ENCODE results near the gene TCP10L.
"Not testable (repeated sequence)": the region's sequence is repeated elsewhere in the genome, so short reads cannot be mapped to it uniquely, and the experiment has no call there.

The TCP10L gene

DNA sequence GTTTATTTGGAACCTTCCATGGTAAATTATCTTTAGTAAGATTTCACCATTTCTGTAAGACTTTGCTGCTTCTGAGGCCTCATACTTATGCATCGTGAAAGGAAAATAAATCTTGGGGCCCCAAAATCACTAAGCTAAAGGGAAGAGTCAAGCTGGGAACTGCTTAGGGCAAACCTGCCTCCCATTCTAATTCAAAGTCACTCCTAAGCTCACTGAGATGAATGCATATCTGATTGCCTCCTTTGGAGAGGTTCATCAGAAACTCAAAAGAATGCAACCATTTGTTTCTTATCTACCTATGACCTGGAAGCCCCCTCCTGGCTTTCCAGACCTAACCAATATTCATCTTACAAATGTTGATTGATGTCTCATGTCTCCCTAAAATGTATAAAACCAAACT lies 23.8 kb downstream of the TCP10L start:
- H3K36me3 ChIP-seq (ENCODE audit: insufficient read depth, low read length); H3K27me3 ChIP-seq (ENCODE audit: insufficient read depth, low read length); H3K4me1 ChIP-seq (ENCODE audit: insufficient read depth, low read length); H3K4me3 ChIP-seq (ENCODE audit: low read length); H2AFZ ChIP-seq (ENCODE audit: low read depth, low read length); H3K9me3 ChIP-seq (ENCODE audit: low read length): not testable (repeated sequence)

DNA sequence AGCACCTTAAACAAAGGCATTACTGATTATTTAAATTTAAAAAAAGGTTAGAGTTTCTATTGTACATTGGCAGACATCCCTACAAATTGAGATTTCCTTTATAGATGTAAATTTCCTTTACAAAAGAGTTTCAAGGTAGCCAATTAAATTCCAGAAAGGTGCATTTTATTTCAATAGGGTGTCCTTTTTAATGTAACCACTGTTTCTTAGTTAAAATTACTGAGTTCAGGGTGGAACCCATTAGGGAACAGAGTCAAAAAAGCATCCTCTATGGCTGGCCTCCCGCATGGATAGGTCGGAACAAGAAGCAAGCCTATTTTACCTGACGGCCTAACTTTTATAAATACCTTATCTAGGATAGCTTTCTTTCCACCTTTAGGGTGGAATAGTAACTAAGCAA lies 24.4 kb downstream of the TCP10L start:
- no peaks in the 10 kb centered on the region for H3K9me3 ChIP-seq (ENCODE audit: low read length)
- H3K27me3 ChIP-seq (ENCODE audit: insufficient read depth, low read length) = no peaks in the 10 kb centered on the region
- no peaks in the 10 kb centered on the region for H3K36me3 ChIP-seq (ENCODE audit: insufficient read depth, low read length)
- no peaks in the 10 kb centered on the region for H3K4me1 ChIP-seq (ENCODE audit: insufficient read depth, low read length)
- no peak overlapping the region for H3K4me3 ChIP-seq (ENCODE audit: low read length)
- no peak overlapping the region for H2AFZ ChIP-seq (ENCODE audit: low read depth, low read length)

DNA sequence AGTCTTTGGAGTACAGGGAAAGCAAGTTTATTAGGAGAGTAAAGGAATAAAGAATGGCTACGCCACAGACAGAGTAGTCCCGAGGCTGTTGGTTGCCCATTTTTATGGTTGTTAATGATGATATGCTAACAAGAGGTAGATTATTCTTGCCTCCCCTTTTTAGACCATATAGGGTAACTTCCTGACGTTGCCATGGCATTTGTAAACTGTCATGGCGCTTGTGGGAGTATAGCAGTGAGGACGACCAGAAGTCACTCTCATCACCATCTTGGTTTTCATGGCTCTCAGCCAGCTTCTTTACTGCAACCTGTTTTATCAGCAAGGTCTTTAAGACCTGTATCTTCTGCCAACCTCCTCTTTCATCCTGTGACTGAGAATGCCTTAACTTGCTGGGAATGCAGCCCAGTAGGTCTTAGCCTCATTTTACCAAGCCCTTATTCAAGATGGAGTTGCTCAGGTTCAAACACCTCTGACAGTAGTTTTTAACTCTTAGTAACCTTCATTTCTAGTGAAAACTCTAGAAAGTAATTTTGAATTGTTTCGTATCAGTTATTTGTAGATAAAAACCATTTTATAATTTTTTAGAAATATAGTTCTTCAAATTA lies 26.2 kb downstream of the TCP10L start:
- Histone ChIP-seq H3K4me3 (ENCODE audit: low read length) (no peak overlapping the region), H3K27me3 (ENCODE audit: insufficient read depth, low read length) (no peaks in the 10 kb centered on the region), H3K9me3 (ENCODE audit: low read length) (no peaks in the 10 kb centered on the region), H2AFZ (ENCODE audit: low read depth, low read length) (no peak overlapping the region), H3K4me1 (ENCODE audit: insufficient read depth, low read length) (no peaks in the 10 kb centered on the region), H3K36me3 (ENCODE audit: insufficient read depth, low read length) (no peaks in the 10 kb centered on the region)

DNA sequence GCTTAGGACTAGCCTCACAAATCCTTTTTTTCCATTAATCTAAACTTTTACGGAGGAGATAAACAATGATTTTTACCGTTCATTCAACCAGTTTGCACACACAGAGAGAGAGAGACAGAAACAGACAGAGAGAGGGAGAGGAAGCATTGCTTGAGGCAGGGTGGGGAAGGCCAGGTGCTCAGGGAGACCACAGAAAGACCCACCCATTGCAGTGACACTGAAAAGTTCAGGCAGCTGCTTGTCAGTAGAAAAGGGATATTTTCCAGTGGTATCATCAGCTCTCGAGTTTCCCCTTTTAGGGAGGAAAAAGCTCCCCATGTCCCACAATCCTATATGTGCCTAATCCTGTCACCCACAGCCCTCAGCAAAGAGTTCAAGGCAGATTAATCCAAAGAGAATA lies 27.2 kb downstream of the TCP10L start:
- Histone ChIP-seq H3K27me3 (ENCODE audit: insufficient read depth, low read length) (no peaks in the 10 kb centered on the region), H3K4me1 (ENCODE audit: insufficient read depth, low read length) (no peaks in the 10 kb centered on the region), H2AFZ (ENCODE audit: low read depth, low read length) (no peak overlapping the region), H3K9me3 (ENCODE audit: low read length) (no peaks in the 10 kb centered on the region), H3K4me3 (ENCODE audit: low read length) (no peak overlapping the region), H3K36me3 (ENCODE audit: insufficient read depth, low read length) (no peaks in the 10 kb centered on the region)

DNA sequence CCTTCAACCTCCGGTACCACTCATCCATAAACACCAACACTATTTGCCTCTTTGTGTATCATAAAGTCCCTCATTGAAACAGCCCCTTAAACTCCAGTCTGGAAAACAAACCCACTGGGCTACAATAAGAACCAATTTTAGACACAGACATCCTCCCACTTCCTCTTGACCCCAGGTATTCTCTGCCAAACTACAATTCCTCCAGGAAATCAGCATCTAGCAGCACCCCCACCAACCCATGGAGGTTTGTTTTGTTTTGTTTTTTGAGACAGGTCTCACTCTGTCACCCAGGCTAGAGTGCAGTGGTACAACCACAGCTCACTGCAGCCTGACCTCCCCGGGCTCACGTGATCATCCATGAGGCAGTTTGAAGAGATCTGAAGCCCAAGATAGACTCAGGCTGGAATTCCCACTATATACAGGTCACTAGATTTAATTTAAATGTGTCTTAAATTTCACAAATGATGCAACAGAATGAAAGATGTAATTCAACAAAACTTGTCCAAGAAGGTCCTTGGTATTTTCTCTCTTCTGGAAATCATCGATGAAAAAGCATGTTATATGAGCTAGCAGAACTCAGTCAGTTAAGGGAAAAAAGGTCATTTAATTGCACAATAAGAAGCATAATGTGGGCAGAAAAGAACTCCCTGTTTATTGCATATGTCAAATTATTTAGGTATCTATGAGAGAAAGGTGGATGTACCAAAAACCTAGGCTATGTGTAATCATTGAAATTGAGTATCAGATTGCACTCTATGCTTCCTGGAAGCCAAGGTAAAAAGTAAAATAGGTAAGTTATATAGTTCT lies 30.3 kb downstream of the TCP10L start:
- Histone ChIP-seq H2AFZ (ENCODE audit: low read depth, low read length) (no peak overlapping the region), H3K9me3 (ENCODE audit: low read length) (no peaks in the 10 kb centered on the region), H3K27me3 (ENCODE audit: insufficient read depth, low read length) (peaks cover 4% of the 10 kb centered on the region), H3K4me3 (ENCODE audit: low read length) (no peak overlapping the region), H3K36me3 (ENCODE audit: insufficient read depth, low read length) (no peaks in the 10 kb centered on the region), H3K4me1 (ENCODE audit: insufficient read depth, low read length) (peaks cover 2% of the 10 kb centered on the region)

DNA sequence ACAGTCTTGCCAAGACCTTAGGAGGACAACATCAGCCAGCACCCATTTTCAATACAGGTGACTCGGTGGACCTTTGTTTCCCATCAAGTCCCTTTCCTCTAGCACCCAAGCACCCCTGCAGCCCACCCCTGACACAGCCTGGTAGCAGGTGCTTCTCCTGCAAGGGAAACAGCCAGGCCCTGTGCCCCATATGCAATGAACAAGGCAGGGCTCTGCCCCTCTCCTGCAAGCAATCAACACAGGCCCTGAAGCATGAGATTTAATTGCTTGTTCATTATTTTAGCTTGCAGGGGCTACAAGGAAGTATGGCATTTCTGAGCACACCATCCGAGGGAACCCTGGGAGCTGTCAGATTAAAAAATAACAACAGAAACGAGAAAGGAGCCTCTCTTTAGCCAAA lies 35.4 kb downstream of the TCP10L start:
- peaks cover 2% of the 10 kb centered on the region for H3K4me1 ChIP-seq (ENCODE audit: insufficient read depth, low read length)
- H3K9me3 ChIP-seq (ENCODE audit: low read length) = no peaks in the 10 kb centered on the region
- no peaks in the 10 kb centered on the region for H3K36me3 ChIP-seq (ENCODE audit: insufficient read depth, low read length)
- H3K4me3 ChIP-seq (ENCODE audit: low read length) = no peak overlapping the region
- no peak overlapping the region for H2AFZ ChIP-seq (ENCODE audit: low read depth, low read length)
- peaks cover 4% of the 10 kb centered on the region for H3K27me3 ChIP-seq (ENCODE audit: insufficient read depth, low read length)

DNA sequence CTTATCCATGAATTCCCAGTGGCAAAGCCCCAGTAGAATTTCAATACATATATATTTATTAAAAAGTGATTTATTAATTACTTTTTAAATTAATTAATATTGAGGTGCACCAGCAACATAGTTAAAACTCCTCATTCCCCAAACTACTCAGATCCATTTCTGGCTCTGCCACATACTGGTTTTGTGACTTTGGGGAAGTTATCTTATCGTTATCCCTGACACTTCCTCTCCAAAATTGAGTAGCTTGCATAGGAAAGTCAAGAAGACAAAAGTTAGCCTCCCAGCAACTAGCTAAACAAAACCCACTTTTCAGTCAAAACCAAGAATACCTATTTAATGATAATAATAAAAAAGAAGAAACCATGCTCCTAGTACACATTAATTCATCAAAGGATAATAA lies 35.9 kb downstream of the TCP10L start:
- H3K9me3 ChIP-seq (ENCODE audit: low read length) = no peaks in the 10 kb centered on the region
- H3K4me3 ChIP-seq (ENCODE audit: low read length) = no peak overlapping the region
- peaks cover 4% of the 10 kb centered on the region for H3K27me3 ChIP-seq (ENCODE audit: insufficient read depth, low read length)
- no peaks in the 10 kb centered on the region for H3K36me3 ChIP-seq (ENCODE audit: insufficient read depth, low read length)
- H2AFZ ChIP-seq (ENCODE audit: low read depth, low read length) = no peak overlapping the region
- peaks cover 2% of the 10 kb centered on the region for H3K4me1 ChIP-seq (ENCODE audit: insufficient read depth, low read length)

DNA sequence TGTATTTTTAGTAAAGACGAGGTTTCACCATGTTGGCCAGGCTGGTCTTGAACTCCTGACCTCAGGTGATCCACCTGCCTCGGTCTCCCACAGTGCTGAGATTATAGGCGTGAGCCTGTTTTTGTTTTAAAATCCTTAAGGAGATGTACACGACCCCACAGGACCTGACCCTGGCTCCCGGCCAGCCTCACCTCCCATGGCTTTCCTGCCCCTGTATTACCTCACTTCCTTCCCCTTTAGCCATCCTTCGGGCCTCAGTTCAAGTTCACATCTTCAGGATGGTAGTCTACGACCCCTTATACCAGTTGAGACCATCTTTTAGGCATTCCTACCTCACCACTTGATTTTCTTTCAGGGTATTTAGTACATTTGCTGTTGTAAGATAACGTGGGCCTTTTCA lies 36.3 kb downstream of the TCP10L start:
- Histone ChIP-seq H3K4me3 (ENCODE audit: low read length) (no peak overlapping the region), H3K36me3 (ENCODE audit: insufficient read depth, low read length) (no peaks in the 10 kb centered on the region), H3K9me3 (ENCODE audit: low read length) (no peaks in the 10 kb centered on the region), H3K27me3 (ENCODE audit: insufficient read depth, low read length) (peaks cover 4% of the 10 kb centered on the region), H3K4me1 (ENCODE audit: insufficient read depth, low read length) (peaks cover 2% of the 10 kb centered on the region), H2AFZ (ENCODE audit: low read depth, low read length) (no peak overlapping the region)

DNA sequence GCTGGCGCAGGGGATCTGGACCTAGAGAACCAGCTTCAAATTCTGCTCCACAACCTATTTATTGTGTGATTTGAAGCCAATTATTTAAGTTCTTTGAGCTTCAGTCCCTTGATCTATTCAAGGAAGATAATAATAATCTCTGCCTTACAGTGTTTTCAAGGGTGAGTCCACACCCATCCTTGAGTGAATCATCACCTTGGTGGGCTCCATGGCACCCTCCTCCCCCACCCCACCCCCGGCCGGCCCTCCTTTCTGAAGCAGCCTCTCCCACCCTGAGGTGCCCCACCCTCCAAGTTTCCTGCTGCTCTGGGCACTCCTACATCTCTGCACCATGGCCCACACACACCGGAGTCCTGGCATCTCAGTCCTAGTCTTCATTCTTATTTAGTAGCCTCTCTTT lies 38.3 kb downstream of the TCP10L start:
- H3K9me3 ChIP-seq (ENCODE audit: low read length) = no peaks in the 10 kb centered on the region

DNA sequence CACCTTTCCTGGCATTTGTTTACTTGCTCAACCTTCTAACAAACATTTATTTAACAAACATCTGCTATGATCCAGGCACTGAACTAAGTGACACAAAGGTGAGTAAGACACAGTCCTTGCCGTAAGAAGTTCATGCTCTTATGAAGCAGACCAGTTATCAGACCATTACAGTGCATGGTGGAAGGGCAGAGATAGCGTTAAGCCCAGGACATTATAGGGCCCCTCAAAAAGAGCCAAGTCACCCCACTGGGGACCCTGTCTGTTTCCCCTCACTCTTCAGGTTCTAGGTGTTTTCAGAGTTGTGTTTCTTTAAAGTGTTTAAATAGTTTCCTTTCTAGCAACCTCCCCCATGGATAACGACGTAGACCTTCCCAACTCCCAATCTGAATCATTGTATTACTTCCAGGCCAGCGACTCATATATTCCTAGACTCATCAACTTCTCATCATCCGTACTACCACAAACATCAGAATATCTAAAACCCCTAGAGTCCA lies 39.3 kb downstream of the TCP10L start:
- H3K9me3 ChIP-seq (ENCODE audit: low read length) = no peaks in the 10 kb centered on the region
- no peaks in the 10 kb centered on the region for H3K27me3 ChIP-seq (ENCODE audit: insufficient read depth, low read length)
- H2AFZ ChIP-seq (ENCODE audit: low read depth, low read length) = no peak overlapping the region
- no peaks in the 10 kb centered on the region for H3K36me3 ChIP-seq (ENCODE audit: insufficient read depth, low read length)
- H3K4me1 ChIP-seq (ENCODE audit: insufficient read depth, low read length) = peaks cover 2% of the 10 kb centered on the region
- no peak overlapping the region for H3K4me3 ChIP-seq (ENCODE audit: low read length)

More for the DNA sequence above, 38.3 kb downstream of the TCP10L start:
- Histone ChIP-seq H3K4me3 (ENCODE audit: low read length) (no peak overlapping the region), H3K36me3 (ENCODE audit: insufficient read depth, low read length) (no peaks in the 10 kb centered on the region), H2AFZ (ENCODE audit: low read depth, low read length) (no peak overlapping the region), H3K27me3 (ENCODE audit: insufficient read depth, low read length) (peaks cover 4% of the 10 kb centered on the region), H3K4me1 (ENCODE audit: insufficient read depth, low read length) (peaks cover 2% of the 10 kb centered on the region)

DNA sequence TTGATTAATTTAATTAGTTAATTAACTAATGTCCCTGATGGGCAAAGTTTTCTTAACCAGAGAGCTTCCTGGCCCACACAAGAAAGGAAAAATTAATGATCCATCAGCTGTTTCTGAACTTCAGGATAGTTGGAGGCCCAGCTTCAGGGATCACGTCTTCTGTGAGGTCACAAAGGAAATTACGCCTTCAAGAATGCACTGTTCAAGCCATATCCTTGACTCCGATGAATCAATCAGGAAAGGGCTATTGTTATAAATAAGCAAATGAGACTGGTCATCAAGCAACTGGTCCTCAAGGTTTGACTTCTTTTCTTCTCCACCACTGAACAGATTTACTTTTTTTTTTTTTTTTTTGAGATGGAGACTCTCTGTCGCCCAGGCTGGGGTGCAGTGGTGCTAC lies 40.6 kb downstream of the TCP10L start:
- Histone ChIP-seq H3K9me3 (ENCODE audit: low read length) (no peaks in the 10 kb centered on the region), H3K36me3 (ENCODE audit: insufficient read depth, low read length) (no peaks in the 10 kb centered on the region), H2AFZ (ENCODE audit: low read depth, low read length) (no peak overlapping the region), H3K4me1 (ENCODE audit: insufficient read depth, low read length) (no peaks in the 10 kb centered on the region), H3K4me3 (ENCODE audit: low read length) (no peak overlapping the region), H3K27me3 (ENCODE audit: insufficient read depth, low read length) (no peaks in the 10 kb centered on the region)

DNA sequence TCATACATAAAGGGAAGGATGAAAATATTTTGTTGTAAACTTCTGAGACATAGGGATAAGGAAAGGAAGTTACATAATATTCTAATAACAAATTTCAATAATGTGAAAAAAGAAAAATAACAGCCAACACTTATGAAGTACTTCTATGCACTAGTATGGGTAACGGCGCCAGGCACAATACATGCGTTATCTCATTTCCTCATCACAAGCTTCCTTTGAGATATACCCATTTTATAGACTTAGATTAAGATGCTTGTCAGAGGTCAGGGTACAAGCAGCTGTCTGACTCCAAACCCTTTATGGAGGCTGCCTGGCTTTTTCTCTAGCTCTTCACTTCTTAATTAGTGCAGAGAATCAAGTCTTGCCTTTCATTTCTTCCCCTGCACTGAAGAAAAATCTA lies 41.3 kb downstream of the TCP10L start:
- no peaks in the 10 kb centered on the region for H3K4me1 ChIP-seq (ENCODE audit: insufficient read depth, low read length)
- H2AFZ ChIP-seq (ENCODE audit: low read depth, low read length) = no peak overlapping the region
- no peak overlapping the region for H3K4me3 ChIP-seq (ENCODE audit: low read length)
- H3K36me3 ChIP-seq (ENCODE audit: insufficient read depth, low read length) = no peaks in the 10 kb centered on the region
- H3K9me3 ChIP-seq (ENCODE audit: low read length) = no peaks in the 10 kb centered on the region
- H3K27me3 ChIP-seq (ENCODE audit: insufficient read depth, low read length) = peaks cover 2% of the 10 kb centered on the region

DNA sequence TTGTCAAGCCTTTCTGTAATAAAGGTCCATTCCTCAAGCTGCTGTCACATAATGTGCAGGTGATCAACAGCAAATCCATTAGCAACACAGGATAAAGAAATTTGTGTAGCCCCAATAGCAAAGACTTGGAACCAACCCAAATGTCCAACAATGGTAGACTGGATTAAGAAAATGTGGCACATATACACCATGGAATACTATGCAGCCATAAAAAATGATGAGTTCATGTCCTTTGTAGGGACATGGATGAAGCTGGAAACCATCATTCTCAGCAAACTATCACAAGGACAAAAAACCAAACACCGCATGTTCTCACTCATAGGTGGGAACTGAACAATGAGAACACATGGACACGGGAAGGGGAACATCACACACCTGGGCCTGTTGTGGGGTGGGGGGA lies 42.3 kb downstream of the TCP10L start:
- H3K27me3 ChIP-seq (ENCODE audit: insufficient read depth, low read length); H3K36me3 ChIP-seq (ENCODE audit: insufficient read depth, low read length); H3K4me3 ChIP-seq (ENCODE audit: low read length); H3K9me3 ChIP-seq (ENCODE audit: low read length); H3K4me1 ChIP-seq (ENCODE audit: insufficient read depth, low read length); H2AFZ ChIP-seq (ENCODE audit: low read depth, low read length): not testable (repeated sequence)
